SK-N-DZ (cell line): ENCODE results near the gene ATF7IP.
A peak's percentile ranks its signal among the peaks of the same experiment; 100 is the strongest.
"Not testable (repeated sequence)": the region's sequence is repeated elsewhere in the genome, so short reads cannot be mapped to it uniquely, and the experiment has no call there.

Source experiments
- DNase-seq: peaks from one replicate; pipeline ENCODE4 v3.0.0-alpha.2; 2015; ENCODE audit warnings: low spot score

Gene ATF7IP

GRCh38 chr12:14373217-14373616, 7.7 kb downstream of the ATF7IP start:
- DNase-seq, result no peak

- DNase-seq, result no peak
These were observed 14.0 kb downstream of the ATF7IP start for GRCh38 chr12:14379508-14379907.

- peak; percentile 99 for DNase-seq
These were observed 19.5 kb downstream of the ATF7IP start for GRCh38 chr12:14384783-14385638.

- DNase-seq, result no peak
These were observed 21.9 kb downstream of the ATF7IP start for GRCh38 chr12:14387219-14387871.

GRCh38 chr12:14390449-14390848, 25.0 kb downstream of the ATF7IP start:
- DNase-seq, result no peak

- no peak for DNase-seq
These were observed 25.5 kb downstream of the ATF7IP start for GRCh38 chr12:14390870-14391530.

- no peak for DNase-seq
These were observed 28.3 kb downstream of the ATF7IP start for GRCh38 chr12:14393751-14394150.

GRCh38 chr12:14394317-14395073, 29.0 kb downstream of the ATF7IP start:
- peak; percentile 89 for DNase-seq

- no peak for DNase-seq
These were observed 29.7 kb downstream of the ATF7IP start for GRCh38 chr12:14395074-14395778.

GRCh38 chr12:14396071-14396470, 30.6 kb downstream of the ATF7IP start:
- DNase-seq, result no peak

- DNase-seq, result no peak
These were observed 34.4 kb downstream of the ATF7IP start for GRCh38 chr12:14399871-14400270.

GRCh38 chr12:14400599-14400998, 35.1 kb downstream of the ATF7IP start:
- DNase-seq, result no peak

- DNase-seq, result not testable (repeated sequence)
These were observed 35.8 kb downstream of the ATF7IP start for GRCh38 chr12:14401267-14401666.

GRCh38 chr12:14402697-14403096, 37.2 kb downstream of the ATF7IP start:
- DNase-seq, result no peak

GRCh38 chr12:14403293-14403692, 37.8 kb downstream of the ATF7IP start:
- DNase-seq, result no peak

GRCh38 chr12:14403711-14404196, 38.3 kb downstream of the ATF7IP start:
- DNase-seq, result peak; percentile 73

GRCh38 chr12:14405407-14405806, 39.9 kb downstream of the ATF7IP start:
- DNase-seq, result not testable (repeated sequence)

GRCh38 chr12:14408208-14408607, 42.7 kb downstream of the ATF7IP start:
- DNase-seq, result no peak

- no peak for DNase-seq
These were observed 44.7 kb downstream of the ATF7IP start for GRCh38 chr12:14410177-14410576.

- no peak for DNase-seq
These were observed 45.5 kb downstream of the ATF7IP start for GRCh38 chr12:14410841-14411569.
